ENCODE data around the gene SCUBE3.

Gene SCUBE3

GRCh38 chr6:35295521-35296315 lies 82.0 kb downstream of the SCUBE3 start:
- no peak for ATAC-seq (replicated peaks; ENCODE audit: extremely low read depth, poor library complexity, severe bottlenecking)
- Mint-ChIP-seq H3K27me3 (no peaks in the 10 kb centered on the region), H3K27ac (ENCODE audit: low read depth) (no peak overlapping the region), H3K4me1 (peaks cover 29% of the 10 kb centered on the region), H3K4me3 (no peak overlapping the region), H3K9me3 (no peaks in the 10 kb centered on the region), H3K36me3 (ENCODE audit: insufficient read depth) (peaks cover 20% of the 10 kb centered on the region)
- no peak for DNase-seq (ENCODE audit: low spot score in 2 of 2)

- Mint-ChIP-seq H3K4me1 (peaks cover 39% of the 10 kb centered on the region), H3K27ac (ENCODE audit: low read depth) (peak overlapping the region; percentile 90), H3K36me3 (ENCODE audit: insufficient read depth) (peaks cover 16% of the 10 kb centered on the region), H3K4me3 (peak overlapping the region; percentile 86), H3K27me3 (no peaks in the 10 kb centered on the region), H3K9me3 (no peaks in the 10 kb centered on the region)
- ATAC-seq (replicated peaks; ENCODE audit: extremely low read depth, poor library complexity, severe bottlenecking), result no peak
- DNase-seq (ENCODE audit: low spot score in 2 of 2), result no peak
These were observed 83.3 kb downstream of the SCUBE3 start for GRCh38 chr6:35296931-35297600.

- H3K36me3 Mint-ChIP-seq (ENCODE audit: insufficient read depth), result peaks cover 19% of the 10 kb centered on the region
These were observed 84.1 kb downstream of the SCUBE3 start, which contains the start of gene DEF6 for GRCh38 chr6:35297601-35298481. DEF6 (plus strand) TSS chr6:35297818; CDS start chr6:35297857, 39 bp downstream.

GRCh38 chr6:35298625-35299140 lies 84.9 kb downstream of the SCUBE3 start:
- peaks cover 54% of the 10 kb centered on the region for H3K4me1 Mint-ChIP-seq
- no peaks in the 10 kb centered on the region for H3K27me3 Mint-ChIP-seq
- ATAC-seq (replicated peaks; ENCODE audit: extremely low read depth, poor library complexity, severe bottlenecking), result no peak
- peak overlapping the region; percentile 90 for H3K27ac Mint-ChIP-seq (ENCODE audit: low read depth)
- no peak for DNase-seq (ENCODE audit: low spot score in 2 of 2)
- peak overlapping the region; percentile 86 for H3K4me3 Mint-ChIP-seq
- no peaks in the 10 kb centered on the region for H3K9me3 Mint-ChIP-seq
- peaks cover 27% of the 10 kb centered on the region for H3K36me3 Mint-ChIP-seq (ENCODE audit: insufficient read depth)

More at GRCh38 chr6:35297601-35298481, 84.1 kb downstream of the SCUBE3 start, which contains the start of gene DEF6:
- Mint-ChIP-seq H3K27ac (ENCODE audit: low read depth) (peak within 1 kb of the TSS; percentile 90), H3K4me3 (peak within 1 kb of the TSS; percentile 86), H3K4me1 (peaks cover 45% of the 10 kb centered on the region), H3K27me3 (no peaks in the 10 kb centered on the region), H3K9me3 (no peaks in the 10 kb centered on the region)
- DNase-seq (ENCODE audit: low spot score in 2 of 2) (peak; percentile 73 to 84), ATAC-seq (replicated peaks; ENCODE audit: extremely low read depth, poor library complexity, severe bottlenecking) (peak; percentile 85)

GRCh38 chr6:35299674-35300073 lies 85.9 kb downstream of the SCUBE3 start:
- Mint-ChIP-seq H3K9me3 (no peaks in the 10 kb centered on the region), H3K36me3 (ENCODE audit: insufficient read depth) (peaks cover 30% of the 10 kb centered on the region), H3K27ac (ENCODE audit: low read depth) (peak overlapping the region; percentile 90), H3K4me1 (peaks cover 58% of the 10 kb centered on the region), H3K27me3 (no peaks in the 10 kb centered on the region), H3K4me3 (peak overlapping the region; percentile 86)
- DNase-seq (ENCODE audit: low spot score in 2 of 2), result no peak
- ATAC-seq (replicated peaks; ENCODE audit: extremely low read depth, poor library complexity, severe bottlenecking), result no peak

GRCh38 chr6:35300848-35301247 lies 87.1 kb downstream of the SCUBE3 start:
- H3K4me3 Mint-ChIP-seq, result peak overlapping the region; percentile 86
- peak; percentile 44 for ATAC-seq (replicated peaks; ENCODE audit: extremely low read depth, poor library complexity, severe bottlenecking)
- no peaks in the 10 kb centered on the region for H3K27me3 Mint-ChIP-seq
- H3K27ac Mint-ChIP-seq (ENCODE audit: low read depth), result peak overlapping the region; percentile 90
- peak in 1 of 2 donors; percentile 47 for DNase-seq (ENCODE audit: low spot score in 2 of 2)
- H3K36me3 Mint-ChIP-seq (ENCODE audit: insufficient read depth), result peaks cover 33% of the 10 kb centered on the region
- H3K4me1 Mint-ChIP-seq, result peaks cover 58% of the 10 kb centered on the region
- no peaks in the 10 kb centered on the region for H3K9me3 Mint-ChIP-seq

All from central memory CD8-positive, alpha-beta T cell (primary cell).